Effector CD4-positive, alpha-beta T cell (primary cell): ENCODE results near the gene NBEA.

Experiments
- DNase-seq: peaks from one replicate; pipeline ENCODE4 v3.0.0-alpha.2; 2020

The NBEA gene

DNA sequence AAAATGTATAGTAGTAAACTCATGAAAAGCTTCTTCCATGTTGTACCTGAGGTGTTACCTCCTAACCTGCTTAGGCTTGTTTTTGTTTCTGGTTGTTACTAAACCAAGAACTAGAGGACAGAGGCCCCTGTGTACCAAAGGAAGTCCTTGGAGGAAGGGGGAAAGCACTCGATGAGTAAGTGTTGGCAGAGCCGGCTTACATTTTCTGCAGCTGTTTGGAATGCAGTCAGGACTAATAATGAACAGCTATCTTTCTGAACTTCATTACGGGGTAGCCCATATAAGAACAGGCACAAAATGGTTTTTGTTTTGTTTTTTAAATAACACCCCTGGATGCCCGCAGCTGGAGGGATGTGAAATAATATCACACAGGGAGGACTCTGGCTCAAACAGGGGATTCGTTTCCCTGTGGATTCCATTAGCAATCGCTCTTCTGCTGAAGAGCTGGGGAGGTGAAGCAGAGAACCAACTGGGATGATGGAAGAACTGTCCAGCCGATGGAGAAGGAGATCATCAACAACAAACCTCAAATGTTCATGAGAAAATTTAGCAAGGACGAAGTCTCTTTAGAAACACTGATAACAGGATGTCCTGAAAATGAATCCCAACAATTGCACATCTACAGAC lies 748.6 kb downstream of the NBEA start:
- DNase-seq, result no peak

DNA sequence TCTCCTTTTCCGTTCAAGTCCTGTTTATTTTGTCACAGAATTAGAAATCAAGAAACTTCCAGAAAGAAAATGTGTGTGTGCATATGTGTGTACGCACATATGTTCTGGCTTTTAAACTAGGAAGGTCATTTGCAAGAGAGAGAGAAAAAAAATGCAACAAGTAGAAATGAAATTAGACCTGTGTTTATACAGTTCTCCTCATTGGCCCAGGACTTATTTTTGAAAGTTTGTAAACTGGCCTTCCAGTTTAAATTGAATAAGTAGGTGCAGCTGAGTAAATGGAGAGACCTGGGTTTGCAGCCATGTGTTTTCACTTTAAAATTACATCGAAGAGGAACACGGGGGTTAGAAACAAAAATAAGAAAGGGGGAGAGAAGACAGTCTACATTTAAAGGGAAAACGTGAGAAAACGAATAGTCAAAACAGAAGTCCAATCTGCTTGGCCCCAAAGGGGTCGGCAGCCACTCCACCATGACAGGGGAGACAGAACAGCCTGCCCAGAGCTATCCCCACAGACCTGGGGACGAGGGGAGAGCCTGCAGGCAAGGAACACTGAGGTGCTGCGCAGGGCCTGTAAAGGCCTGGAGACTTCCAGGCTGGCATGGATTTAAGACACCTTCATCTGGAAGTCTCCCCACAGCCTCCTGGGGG lies 751.2 kb downstream of the NBEA start:
- no peak for DNase-seq

DNA sequence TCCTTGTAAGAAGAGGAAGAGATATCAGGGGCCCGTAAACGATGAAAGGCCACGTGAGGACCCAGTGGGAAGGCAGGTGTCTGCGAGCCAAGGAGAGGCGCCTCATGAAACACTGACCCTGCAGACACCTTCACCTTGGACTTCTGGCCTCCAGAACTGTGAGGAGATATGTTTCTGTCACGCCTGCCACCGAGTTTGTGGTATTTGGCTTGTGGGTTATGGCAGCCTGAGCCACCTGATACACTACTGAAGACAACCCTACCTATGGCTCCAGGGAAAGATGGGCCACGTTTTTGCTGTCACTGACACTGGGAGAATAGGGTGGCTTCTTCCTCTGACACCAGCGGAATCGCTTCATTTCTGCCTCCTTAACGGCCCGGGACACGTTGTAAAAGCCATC lies 752.0 kb downstream of the NBEA start:
- no peak for DNase-seq

DNA sequence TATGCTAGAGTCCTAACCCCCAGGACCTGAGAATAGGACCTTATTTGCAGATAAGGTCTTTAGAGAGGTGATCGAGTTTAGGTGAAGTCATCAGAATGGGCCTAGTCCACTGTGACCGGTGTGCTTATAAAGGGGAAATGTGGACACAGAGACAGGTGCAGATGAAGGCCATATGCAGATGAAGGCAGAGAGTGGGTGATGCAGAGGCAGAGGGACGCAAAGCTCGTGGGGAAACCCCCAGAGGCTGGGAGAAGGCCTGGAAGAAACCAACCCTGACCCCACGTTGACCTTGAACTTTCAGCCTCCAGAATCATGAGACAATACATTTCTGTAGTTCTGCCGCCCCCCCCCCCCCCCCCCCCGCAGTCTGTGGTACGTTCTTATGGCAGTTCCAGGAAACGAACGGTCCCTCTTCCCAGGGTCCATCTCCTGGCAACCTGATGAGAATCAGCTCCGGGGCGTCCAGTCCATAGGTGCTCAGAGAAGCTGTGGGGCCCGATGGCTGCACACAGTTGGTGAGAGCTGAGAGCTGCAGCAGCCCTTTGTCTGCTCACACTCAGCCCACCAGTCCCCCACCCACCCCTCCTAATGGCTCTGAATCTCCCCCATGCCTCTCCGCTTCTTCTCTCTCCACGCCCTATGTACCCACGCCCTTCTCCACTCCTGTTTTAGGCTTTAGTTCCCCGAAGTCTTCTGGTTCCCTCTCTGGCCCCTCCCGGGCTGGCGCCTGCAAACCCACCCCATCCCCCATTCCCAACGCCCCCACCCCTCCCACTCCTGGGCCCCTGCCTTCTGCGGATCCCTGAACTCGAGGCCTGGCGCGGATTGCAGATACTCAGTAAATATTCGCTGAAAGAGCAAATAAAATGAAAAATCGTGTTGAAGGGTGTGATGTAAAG lies 752.7 kb downstream of the NBEA start:
- DNase-seq, result no peak

DNA sequence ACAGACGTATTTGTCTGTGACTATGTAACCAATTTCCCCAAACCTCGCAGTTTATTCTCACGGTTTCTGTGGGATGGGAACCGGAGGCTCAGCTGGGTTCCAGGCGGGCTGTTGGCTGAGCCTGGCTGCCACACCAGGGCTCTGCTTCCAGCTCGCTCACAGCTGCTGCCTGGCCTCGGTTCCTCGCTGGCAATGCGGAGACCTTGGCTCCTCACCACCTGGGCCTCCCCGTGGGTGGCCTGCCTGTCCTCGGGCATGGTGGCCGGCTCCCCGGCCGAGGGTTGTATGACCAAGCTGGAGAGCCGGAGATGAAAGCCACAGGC lies 753.3 kb downstream of the NBEA start:
- DNase-seq, result no peak

DNA sequence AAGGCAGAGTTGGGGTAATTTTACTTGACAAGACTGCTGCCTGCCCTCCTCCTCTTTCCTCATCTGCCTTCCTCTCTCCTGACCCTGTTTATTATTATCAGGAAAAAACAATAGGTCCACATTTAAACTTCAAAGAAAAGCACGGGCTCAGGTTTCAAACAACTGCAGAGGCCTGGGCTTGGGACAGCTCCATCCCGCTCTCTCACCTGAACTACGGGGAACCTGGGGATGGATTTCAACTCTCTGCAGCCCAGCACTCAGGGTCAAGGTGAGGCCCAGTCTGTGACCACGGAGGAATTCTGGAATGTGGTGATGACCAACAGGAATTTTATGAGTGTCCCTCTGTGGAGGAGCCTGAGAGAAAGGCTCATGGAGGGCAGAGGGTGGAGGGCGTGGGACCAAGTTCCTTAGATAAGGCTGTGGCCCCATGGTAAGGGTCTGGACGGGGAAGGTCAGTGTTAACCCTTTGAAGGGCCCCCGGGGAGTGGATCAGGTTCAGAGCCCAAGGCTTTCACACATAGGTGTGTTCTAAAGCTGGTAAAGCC lies 755.2 kb downstream of the NBEA start:
- no peak for DNase-seq

DNA sequence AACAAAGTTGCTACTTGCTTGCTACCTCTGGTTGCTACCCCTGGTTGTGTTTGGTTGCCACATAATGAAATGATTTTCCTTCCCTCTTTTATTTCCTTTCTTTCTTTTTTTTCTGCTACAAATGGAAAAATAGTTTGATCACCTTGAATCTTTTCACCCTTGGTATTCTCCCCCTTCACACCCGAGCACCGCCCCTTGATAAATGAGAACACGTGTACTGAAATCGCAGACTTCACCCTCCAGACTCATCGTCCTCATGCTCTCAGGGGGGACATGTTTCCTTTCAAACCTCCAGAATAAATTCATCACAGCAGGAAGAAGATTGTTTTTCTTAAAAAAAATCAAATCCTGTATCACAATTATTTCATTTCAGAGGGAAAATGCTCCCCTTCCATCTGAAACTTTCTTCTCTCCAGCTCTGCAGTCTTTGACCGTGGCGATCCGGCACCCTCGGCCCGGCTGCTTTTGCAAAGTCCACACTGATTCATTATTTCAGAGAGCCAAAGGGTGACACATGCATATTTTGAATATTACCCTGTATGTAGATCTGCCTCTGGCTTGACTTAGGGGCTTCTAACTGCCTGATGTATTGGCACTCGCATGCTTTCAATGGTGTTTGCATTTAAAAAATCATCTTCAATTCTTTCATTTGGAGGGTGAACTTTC lies 757.0 kb downstream of the NBEA start:
- DNase-seq, result no peak

DNA sequence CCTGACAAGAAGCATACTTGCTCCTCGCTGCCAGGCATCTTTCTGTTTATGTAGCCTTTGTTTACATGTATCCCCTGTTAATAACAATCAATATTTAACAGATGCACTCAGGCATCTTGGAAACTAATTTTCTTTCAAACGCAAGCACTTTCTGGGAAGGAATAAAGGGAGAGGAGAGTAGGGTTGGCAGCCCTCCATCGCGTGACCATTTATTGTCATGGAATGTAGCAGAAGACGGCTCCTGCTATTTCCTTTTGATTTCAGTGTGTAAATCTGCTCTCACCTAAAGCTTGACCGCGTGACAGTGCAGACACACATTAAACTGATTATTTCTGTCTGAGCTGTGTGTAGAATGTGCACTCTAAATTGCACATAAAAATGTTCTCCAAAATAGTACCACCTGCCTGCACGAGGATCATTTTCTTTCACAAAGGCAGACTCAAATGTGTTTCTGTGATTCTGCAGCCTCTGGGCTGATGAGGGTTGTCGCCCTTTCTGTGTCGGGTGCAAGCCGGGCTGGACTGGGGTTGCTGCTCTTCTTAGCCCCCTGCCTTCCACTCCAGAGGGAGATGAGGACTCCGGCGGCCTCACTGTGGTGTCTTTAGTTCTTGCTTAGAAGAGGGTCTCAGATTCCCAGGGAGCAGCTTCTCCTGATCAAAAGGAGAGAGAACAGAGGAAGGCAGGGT lies 757.9 kb downstream of the NBEA start:
- no peak for DNase-seq

DNA sequence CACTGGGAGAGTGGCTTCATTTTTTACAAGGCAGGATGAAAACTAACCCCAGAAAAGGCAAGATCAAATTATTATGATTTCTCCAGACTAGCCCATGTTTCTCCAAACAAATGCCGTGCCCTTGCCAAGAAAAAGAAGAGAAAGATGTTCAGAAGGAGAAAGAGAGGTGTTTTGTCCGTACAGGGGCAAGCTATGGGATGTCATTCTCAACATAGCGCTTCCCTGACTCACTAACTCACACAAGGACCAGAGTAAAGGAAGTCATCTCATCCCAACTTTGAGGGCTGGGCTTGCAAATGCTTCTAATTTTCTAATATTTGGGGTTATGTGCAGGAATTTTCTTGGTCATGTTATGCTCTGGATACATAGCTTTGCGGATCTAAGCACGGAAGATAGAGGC lies 758.6 kb downstream of the NBEA start:
- no peak for DNase-seq

DNA sequence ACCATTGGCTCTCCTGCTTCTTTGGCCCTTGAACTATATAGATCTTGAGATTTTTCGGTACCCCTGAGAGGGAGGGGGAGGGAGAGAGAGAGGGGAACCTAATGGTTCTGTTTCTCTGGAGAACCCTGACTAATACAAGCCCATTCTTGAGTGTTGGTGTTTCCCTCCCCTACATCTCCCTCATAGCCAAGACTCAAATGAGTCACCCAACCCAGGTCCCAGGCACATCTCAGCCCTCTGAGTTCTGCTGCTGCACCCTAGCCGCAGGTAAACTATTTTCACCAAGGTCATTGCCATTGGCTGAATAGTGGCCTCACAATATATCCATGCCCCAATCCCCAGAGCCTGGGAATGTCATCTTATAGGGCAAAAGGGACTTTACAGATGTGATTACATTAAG lies 760.2 kb downstream of the NBEA start:
- DNase-seq, result no peak

DNA sequence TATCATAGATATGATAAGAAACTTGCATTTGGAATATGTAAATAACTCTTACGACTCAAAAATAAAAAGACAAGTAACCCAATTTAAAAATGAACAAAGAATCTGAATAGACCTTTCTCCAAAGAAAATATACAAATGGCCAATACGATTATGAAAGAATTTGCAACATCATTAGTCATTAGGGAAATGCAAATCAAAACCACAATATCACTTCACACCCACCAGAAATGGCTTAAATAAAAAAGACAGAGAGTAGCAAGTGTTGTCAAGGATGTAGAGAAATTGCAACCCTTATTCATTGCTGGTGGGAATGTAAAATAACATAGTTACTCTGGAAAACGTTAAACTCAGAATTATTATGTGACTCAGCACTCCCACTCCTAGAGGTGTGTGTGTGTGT lies 761.0 kb downstream of the NBEA start:
- no peak for DNase-seq

DNA sequence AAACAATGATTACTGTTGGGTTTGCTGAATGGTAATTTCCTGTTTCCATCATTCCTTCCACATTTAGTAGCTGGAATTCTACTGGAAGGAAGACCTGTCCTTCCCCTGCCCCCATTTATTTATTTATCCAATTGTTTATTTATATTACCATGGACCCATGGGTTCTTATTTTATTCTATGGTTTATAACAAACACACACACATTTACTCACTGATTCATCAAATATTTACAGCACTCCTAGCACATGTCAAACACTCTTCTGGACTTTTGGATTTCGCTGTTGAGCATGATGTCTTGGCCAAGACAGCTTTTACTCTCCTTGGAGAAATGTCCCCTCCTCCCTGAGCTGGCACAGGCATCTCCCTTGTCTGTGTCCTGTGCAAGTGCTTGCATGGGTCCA lies 762.3 kb downstream of the NBEA start:
- DNase-seq, result no peak

DNA sequence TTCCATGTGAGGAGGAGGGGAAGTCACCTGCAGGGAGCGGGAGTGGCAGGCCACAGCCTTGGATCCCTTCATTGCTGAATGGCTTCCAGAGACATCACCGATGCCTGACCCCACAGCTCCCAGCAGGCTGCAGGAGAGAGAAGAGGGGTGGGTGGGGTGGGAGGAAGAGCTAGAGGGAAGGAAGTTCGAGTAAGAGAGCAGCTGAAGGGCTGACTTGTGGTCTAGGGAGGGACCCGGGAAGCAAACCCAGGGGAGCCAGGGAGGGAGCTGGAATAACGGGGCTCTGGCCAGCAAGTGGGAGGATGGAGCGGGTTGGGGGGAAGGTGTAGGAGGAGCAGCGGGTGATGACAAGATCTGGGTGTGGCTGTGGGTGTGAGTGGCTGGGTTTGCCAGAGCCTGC lies 764.2 kb downstream of the NBEA start:
- no peak for DNase-seq

DNA sequence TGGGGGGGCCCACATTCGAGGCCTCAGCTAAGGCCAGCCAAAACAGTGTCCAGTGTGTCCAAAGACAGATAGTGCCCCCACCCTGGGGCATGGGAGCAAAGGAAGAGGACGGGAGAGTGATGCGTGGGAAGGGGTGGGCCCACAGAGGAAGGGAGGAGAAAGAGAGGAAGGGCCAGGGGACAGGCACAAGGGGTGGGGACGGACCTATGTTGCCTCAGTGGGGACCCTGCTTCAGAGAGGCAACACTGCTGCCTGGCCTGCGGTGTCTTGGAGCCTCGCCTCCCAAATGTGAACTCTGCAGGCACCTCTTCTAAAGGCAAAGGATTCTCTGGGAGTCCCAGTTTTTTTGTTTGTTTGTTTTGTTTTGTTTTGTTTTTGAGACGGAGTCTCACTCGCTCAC lies 764.7 kb downstream of the NBEA start:
- DNase-seq, result no peak

DNA sequence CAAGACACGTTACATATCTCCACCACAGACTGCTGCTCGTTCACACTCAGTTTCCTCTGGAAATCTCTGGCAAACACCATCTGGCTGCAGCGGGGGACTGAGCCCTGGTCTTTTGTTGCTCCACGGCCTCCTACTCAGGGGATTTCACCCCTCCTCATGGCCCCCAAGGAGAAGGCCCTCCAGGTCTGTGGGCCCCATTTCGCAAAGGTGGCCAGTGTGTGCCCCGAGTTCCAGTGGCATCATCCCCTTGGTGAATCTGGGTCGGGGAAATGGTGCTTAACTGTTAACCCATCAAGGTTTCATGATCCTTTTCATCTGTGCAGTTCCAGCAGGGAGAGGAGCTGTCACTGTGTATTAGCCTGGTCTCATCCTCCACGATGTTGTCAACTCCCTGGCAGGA lies 769.8 kb downstream of the NBEA start:
- no peak for DNase-seq

DNA sequence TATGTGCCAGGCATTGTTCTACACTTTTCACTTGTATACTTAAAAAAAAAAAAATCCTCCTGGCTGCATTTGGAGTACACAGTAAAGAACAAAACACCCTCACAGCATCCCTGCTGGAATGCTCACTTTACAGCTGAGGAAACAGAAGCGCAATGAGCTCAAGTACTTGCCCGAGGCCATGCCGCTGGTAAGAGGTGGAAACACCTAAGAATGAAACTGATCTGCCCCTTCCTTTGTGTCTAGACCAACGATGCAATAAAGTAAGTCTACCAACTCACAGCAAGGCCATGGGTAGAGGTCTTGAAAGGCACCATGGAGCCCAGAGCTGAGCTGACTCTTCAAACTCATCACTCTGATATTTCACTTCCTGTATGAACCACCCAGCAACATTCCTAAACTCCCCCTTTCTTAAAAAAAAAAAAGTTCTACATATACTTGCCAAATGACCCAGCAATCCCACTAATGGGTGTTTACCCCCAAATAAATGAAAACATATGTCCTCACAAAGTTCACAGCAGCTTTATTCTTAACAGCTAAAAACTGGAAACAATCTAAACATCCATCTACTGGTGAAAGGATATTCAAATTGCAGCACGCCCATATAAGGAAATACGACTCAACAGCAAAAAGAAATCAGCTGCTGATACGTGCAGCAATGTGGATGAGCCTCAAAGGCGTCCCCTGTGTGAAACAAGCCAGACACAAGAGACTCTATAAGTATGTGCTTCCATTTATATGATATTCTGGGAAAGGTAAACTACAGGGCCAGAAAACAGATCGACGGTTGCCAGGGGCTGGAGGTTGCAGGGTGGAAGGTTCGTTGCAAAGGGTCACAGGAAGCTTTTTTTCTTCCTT lies 771.1 kb downstream of the NBEA start:
- DNase-seq, result no peak

DNA sequence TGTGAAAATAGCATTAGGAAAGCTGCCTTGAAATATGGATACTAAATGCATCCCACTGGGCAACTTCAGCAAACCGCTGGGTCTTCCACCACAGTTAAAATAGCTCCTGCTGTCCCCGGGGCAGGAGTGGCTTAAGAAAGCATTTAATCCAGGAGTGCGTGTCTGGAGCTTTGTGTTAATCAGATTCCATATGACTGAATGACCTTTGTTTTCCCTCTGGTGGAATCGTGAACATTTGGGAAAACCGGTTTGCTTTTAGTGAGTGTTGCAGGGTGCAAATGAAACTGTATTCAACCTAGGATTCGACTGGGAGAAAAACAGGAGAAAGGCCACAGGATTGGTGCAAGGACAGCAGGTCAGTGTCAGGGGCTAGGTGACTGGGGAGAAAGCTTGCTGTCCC lies 772.1 kb downstream of the NBEA start:
- DNase-seq, result no peak

DNA sequence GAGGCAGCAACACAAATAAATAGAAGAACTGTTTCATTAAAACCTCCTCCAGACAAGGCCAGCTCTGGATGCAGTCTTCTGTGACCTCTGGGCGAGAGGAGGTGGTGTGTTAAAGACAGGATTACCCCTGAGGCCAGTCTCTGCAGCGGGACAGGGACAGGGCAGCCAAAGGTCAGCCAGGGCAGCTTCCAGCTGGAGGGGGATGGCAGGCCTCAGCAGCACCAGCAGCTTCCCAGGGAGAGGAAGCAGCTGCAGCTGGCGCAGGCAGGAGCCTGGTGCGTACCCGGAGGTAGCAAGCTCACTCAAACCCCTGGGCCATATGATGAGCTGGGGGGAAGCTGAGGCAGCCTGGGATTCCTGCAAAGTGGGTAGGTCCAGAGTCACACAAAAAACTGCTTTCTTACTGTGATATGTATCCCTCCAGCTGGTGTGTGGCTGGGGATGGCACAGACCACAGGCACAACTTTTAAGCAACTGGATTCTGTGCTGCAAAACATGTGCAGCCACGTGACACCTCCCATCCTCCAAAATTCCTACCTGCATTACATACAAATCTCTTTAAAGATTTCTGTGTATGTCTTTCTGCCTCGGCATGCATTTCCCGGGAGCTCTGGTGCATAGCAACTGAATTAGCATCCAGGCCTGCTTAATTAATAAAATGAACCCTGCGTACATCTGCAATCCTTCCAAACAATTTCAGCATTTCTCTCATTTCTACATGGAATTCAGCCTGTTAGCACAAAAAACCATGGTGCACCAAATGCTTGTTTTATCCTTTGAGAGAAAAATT lies 772.7 kb downstream of the NBEA start:
- DNase-seq, result no peak

DNA sequence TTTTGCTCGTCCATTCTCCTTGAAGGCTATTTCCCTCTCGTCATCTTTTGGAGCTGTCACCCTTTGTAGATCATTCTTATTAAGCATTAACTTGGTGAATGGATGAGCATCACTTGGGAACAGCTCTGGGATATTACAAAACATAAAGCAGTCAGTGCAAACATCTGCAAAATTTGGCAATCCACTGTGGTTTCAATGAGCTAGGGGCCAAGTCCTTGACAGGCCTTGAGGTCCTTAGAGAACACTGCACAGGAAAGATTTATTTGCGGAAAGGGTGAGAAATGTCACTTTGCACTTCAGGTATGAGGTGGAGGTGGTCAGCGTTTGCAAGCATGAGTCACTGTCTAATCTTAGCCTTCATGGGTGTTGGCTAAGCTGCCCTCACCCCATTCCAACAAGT lies 774.1 kb downstream of the NBEA start:
- no peak for DNase-seq

DNA sequence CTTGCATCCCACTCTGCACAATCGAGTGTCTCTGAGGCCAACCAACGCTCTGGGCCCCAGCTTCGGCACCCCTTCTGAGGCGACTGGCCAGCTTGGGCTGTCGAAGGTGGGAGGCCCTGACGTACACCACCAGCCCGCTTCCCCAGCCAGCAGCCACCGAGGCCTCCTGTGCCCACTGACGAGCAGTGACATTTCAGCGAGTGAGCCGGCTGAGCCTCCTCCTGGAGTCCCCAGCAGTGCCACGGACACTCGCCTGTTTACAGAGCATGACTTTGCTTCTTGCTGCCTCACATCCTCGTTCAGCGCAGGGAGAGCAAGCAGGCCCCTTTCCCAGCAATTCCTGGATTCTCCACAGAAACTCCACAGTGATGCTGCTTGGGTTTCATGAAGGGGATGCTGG lies 774.7 kb downstream of the NBEA start:
- DNase-seq, result no peak

DNA sequence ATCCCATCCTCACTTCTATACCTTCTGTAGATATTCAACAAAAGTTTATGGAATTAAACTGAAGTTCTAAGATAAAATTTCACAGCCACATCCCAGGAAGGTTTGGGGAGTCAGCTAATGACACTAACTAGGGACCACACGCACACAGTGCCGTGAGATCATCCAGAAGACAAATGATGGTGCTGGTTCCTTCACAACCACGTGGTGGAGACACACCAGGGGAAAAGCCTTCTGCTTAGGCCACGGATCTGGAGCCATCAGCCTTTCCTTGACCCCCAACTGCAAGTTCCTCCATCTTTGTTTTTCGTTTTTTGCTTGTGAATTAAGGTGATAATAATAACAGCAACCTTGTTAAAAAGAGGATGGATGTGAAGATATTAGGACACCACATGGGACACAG lies 776.0 kb downstream of the NBEA start:
- no peak for DNase-seq
